Measurements from ENCODE around the gene TOMT. TPM values are rescaled to one million over a fixed set of nuclear protein-coding genes. Genes with fewer than 3 reads are reported as not detected.

Gene TOMT
- total RNA-seq, 1 experiment from 2014 or later, result not detected

- no peak for DNase-seq
- H3K9me3 Mint-ChIP-seq (ENCODE audit: low read depth, unreplicated experiment), result no peaks in the 10 kb centered on the region
- peaks cover 4% of the 10 kb centered on the region for H3K36me3 Mint-ChIP-seq (ENCODE audit: insufficient read depth, unreplicated experiment)
- H3K4me1 Mint-ChIP-seq (ENCODE audit: low read depth, unreplicated experiment), result peaks cover 7% of the 10 kb centered on the region
- no TSS peak for BruUV-seq (replicated peaks)
- no peak overlapping the region for H3K27ac Mint-ChIP-seq (ENCODE audit: unreplicated experiment)
- intact Hi-C loops (cut with micrococcal nuclease; ENCODE audit: unreplicated experiment), result no loop called here
- no peak for TF ChIP-seq CTCF (IDR thresholded peaks at IDR 0.05; ENCODE audit: unreplicated experiment)
- CTCF ChIA-PET, result interaction anchor here (1.8 kb wide), 1 partner anchor 61 kb away, joined by 5 read pairs; no protein-coding TSS in a partner anchor
- no peaks in the 10 kb centered on the region for H3K27me3 Mint-ChIP-seq (ENCODE audit: unreplicated experiment)
- H3K4me3 Mint-ChIP-seq (ENCODE audit: low read depth, unreplicated experiment), result no peak overlapping the region
These were observed 19.9 kb upstream of the TOMT start for GRCh38 chr11:72085621-72086351.

- intact Hi-C loops (cut with micrococcal nuclease; ENCODE audit: unreplicated experiment), result no loop called here
- no peaks in the 10 kb centered on the region for H3K36me3 Mint-ChIP-seq (ENCODE audit: insufficient read depth, unreplicated experiment)
- CTCF ChIA-PET, result no interaction called here
- peaks cover 10% of the 10 kb centered on the region for H3K4me1 Mint-ChIP-seq (ENCODE audit: low read depth, unreplicated experiment)
- H3K4me3 Mint-ChIP-seq (ENCODE audit: low read depth, unreplicated experiment), result no peak overlapping the region
- H3K27me3 Mint-ChIP-seq (ENCODE audit: unreplicated experiment), result no peaks in the 10 kb centered on the region
- no peaks in the 10 kb centered on the region for H3K9me3 Mint-ChIP-seq (ENCODE audit: low read depth, unreplicated experiment)
- no peak overlapping the region for H3K27ac Mint-ChIP-seq (ENCODE audit: unreplicated experiment)
- BruUV-seq (replicated peaks), result no TSS peak
- no peak for DNase-seq
- TF ChIP-seq CTCF (IDR thresholded peaks at IDR 0.05; ENCODE audit: unreplicated experiment), result no peak
These were observed 17.5 kb upstream of the TOMT start for GRCh38 chr11:72088076-72088808.

GRCh38 chr11:72091292-72091691 is 14.4 kb upstream of the TOMT start:
- peak; percentile 70 for DNase-seq
- TF ChIP-seq CTCF (IDR thresholded peaks at IDR 0.05; ENCODE audit: unreplicated experiment), result peak; percentile 76
- Mint-ChIP-seq H3K4me3 (ENCODE audit: low read depth, unreplicated experiment) (no peak overlapping the region), H3K36me3 (ENCODE audit: insufficient read depth, unreplicated experiment) (peaks cover 11% of the 10 kb centered on the region), H3K27ac (ENCODE audit: unreplicated experiment) (no peak overlapping the region), H3K9me3 (ENCODE audit: low read depth, unreplicated experiment) (no peaks in the 10 kb centered on the region), H3K4me1 (ENCODE audit: low read depth, unreplicated experiment) (peaks cover 10% of the 10 kb centered on the region), H3K27me3 (ENCODE audit: unreplicated experiment) (no peaks in the 10 kb centered on the region)
- no TSS peak for BruUV-seq (replicated peaks)
- intact Hi-C loops (cut with micrococcal nuclease; ENCODE audit: unreplicated experiment), result loop anchor here (1.0 kb wide), 1 partner anchor 66 kb away; no protein-coding TSS in a partner anchor
- CTCF ChIA-PET, result interaction anchor here (0.6 to 2.7 kb wide), 9 partner anchors 8 to 66 kb away, joined by 3 to 40 read pairs (median 3); no protein-coding TSS in a partner anchor

GRCh38 chr11:72098741-72099140 is 7.0 kb upstream of the TOMT start:
- CTCF ChIA-PET, result interaction anchor here (1.3 kb wide), 2 partner anchors 7 to 73 kb away, joined by 3 to 4 read pairs; no protein-coding TSS in a partner anchor
- no TSS peak for BruUV-seq (replicated peaks)
- intact Hi-C loops (cut with micrococcal nuclease; ENCODE audit: unreplicated experiment), result no loop called here
- no peak for DNase-seq
- peaks cover 37% of the 10 kb centered on the region for H3K36me3 Mint-ChIP-seq (ENCODE audit: insufficient read depth, unreplicated experiment)
- TF ChIP-seq CTCF (IDR thresholded peaks at IDR 0.05; ENCODE audit: unreplicated experiment), result no peak
- no peak overlapping the region for H3K4me3 Mint-ChIP-seq (ENCODE audit: low read depth, unreplicated experiment)
- no peaks in the 10 kb centered on the region for H3K27me3 Mint-ChIP-seq (ENCODE audit: unreplicated experiment)
- no peaks in the 10 kb centered on the region for H3K9me3 Mint-ChIP-seq (ENCODE audit: low read depth, unreplicated experiment)
- no peak overlapping the region for H3K27ac Mint-ChIP-seq (ENCODE audit: unreplicated experiment)
- H3K4me1 Mint-ChIP-seq (ENCODE audit: low read depth, unreplicated experiment), result peaks cover 20% of the 10 kb centered on the region
